Transverse colon (tissue), 4 donors: ENCODE results near the gene OR52N1.

Source experiments
- EP300 ChIP-seq: sonication (generic); formaldehyde crosslinking; IDR thresholded peaks from one replicate; pipeline ENCODE4 v1.6.1; 2017; ENCODE audit warnings: antibody characterized with exemption, low read depth
- POLR2A ChIP-seq: fragments of 450-650 bp; IDR thresholded peaks from one replicate; pipeline ENCODE4 v1.6.1; 2016; ENCODE audit warnings: antibody characterized with exemption, mild to moderate bottlenecking, moderate library complexity
- POLR2AphosphoS5 ChIP-seq, 3 donors: sonication (generic); formaldehyde crosslinking; IDR thresholded peaks; one replicate each; pipeline ENCODE4 v1.6.1; 2016; ENCODE audit warnings: antibody characterized with exemption in 3 of 3
- TF ChIP-seq, protein P1 (sequence below), 5 experiments: fragments of 200-600 bp in 3 of 5; fragments of 450-650 bp in 2 of 5; sonication (generic) in 3 of 5; IDR thresholded peaks; 1 replicate in 2 of 5; 2 replicates in 3 of 5; pipeline ENCODE4 v1.5.1; 2016 to 2017; ENCODE audit warnings: antibody characterized with exemption in 5 of 5, inconsistent platforms in 3 of 5, mild to moderate bottlenecking in 2 of 5, moderate library complexity in 1 of 5

DNA sequence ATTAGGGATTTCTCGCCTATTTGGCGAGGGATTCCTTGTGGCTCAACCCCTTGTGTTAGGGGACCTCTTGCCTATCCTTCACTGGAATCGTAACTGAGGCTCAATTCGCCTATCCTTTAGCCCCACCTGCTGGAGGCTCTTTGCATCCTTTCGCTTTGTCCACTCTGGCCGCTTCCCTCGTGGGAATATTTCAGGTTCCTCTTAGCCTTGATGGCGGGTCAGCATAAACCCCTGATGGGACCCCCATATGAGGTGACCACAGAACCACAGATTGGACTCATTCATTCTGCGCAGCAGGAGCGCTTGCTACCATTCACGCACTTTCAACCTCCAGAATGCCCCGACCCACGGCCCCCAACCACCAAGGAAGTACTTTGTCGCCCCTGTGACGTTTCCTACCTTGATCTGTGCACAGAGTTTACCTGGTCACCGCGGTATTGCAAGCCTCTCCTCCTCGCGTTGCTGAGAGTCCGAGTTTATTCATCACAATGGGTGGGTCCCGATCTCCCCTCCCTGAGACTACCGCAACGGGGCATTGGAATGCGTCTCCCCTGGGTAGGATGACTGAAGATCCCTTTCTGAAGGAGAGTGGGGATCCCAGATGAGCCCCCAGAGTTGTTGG lies 17.5 kb upstream of the OR52N1 start, which contains the start of gene OR52N2:
- TF ChIP-seq POLR2AphosphoS5 (IDR thresholded peaks at IDR 0.05) (no peak), POLR2A (no peak), EP300 (no peak)
- TF ChIP-seq, protein P1, sequence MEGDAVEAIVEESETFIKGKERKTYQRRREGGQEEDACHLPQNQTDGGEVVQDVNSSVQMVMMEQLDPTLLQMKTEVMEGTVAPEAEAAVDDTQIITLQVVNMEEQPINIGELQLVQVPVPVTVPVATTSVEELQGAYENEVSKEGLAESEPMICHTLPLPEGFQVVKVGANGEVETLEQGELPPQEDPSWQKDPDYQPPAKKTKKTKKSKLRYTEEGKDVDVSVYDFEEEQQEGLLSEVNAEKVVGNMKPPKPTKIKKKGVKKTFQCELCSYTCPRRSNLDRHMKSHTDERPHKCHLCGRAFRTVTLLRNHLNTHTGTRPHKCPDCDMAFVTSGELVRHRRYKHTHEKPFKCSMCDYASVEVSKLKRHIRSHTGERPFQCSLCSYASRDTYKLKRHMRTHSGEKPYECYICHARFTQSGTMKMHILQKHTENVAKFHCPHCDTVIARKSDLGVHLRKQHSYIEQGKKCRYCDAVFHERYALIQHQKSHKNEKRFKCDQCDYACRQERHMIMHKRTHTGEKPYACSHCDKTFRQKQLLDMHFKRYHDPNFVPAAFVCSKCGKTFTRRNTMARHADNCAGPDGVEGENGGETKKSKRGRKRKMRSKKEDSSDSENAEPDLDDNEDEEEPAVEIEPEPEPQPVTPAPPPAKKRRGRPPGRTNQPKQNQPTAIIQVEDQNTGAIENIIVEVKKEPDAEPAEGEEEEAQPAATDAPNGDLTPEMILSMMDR (IDR thresholded peaks at IDR 0.05) = peak; percentile 68 to 75 (median 75)
